HepG2 (cell line): ENCODE results near the gene DSTYK.

Source experiments
- HDAC1 ChIP-seq: sonication (generic); formaldehyde crosslinking; IDR thresholded peaks from 2 replicates; pipeline ENCODE4 v1.5.1; 2020; ENCODE audit warnings: mild to moderate bottlenecking, missing genetic modification reagents
- NCOR1 ChIP-seq: fragments of 200-600 bp; sonication (generic); IDR thresholded peaks from 2 replicates; pipeline ENCODE4 v1.7.0; 2017; ENCODE audit warnings: antibody characterized with exemption, low read length, borderline replicate concordance
- POLR2A ChIP-seq, 2 experiments: IDR thresholded peaks; 2 replicates each; pipeline ENCODE4 v1.6.1; 2011; ENCODE audit warnings: low read depth in 2 of 2, low read length in 2 of 2, mild to moderate bottlenecking in 1 of 2, moderate library complexity in 1 of 2; ENCODE audit not compliant: insufficient read depth in 1 of 2
- SCMH1 ChIP-seq: sonication (generic); formaldehyde crosslinking; IDR thresholded peaks from 2 replicates; pipeline ENCODE4 v1.9.0; 2021; ENCODE audit warnings: missing genetic modification reagents, mild to moderate bottlenecking, borderline replicate concordance
- SIN3A ChIP-seq: IDR thresholded peaks from 2 replicates; pipeline ENCODE4 v1.6.1; 2011; ENCODE audit warnings: low read depth, mild to moderate bottlenecking, control low read depth, low read length, borderline replicate concordance
- TARDBP ChIP-seq: sonication (generic); formaldehyde crosslinking; IDR thresholded peaks from 2 replicates; pipeline ENCODE4 v1.8.0; 2022; ENCODE audit warnings: mild to moderate bottlenecking, missing genetic modification reagents
- ZNF33A ChIP-seq: sonication (generic); formaldehyde crosslinking; IDR thresholded peaks from 2 replicates; pipeline ENCODE4 v1.5.1; 2020; ENCODE audit warnings: missing genetic modification reagents, mild to moderate bottlenecking, moderate library complexity, borderline replicate concordance
- ZNF629 ChIP-seq: sonication (generic); formaldehyde crosslinking; conservative IDR thresholded peaks from 2 replicates; pipeline ENCODE4 v1.5.0; 2020; ENCODE audit warnings: missing genetic modification reagents
- TF ChIP-seq, protein P1 (sequence below): sonication (generic); formaldehyde crosslinking; IDR thresholded peaks from 2 replicates; pipeline ENCODE4 v1.5.0; 2020; ENCODE audit warnings: mild to moderate bottlenecking, missing genetic modification reagents, moderate library complexity
- TF ChIP-seq, protein P2 (sequence below): sonication (generic); formaldehyde crosslinking; IDR thresholded peaks from 2 replicates; pipeline ENCODE4 v1.8.0; 2022; ENCODE audit warnings: missing genetic modification reagents, low read depth, mild to moderate bottlenecking, borderline replicate concordance
- TF ChIP-seq, protein P3 (sequence below): sonication (generic); formaldehyde crosslinking; IDR thresholded peaks from 2 replicates; pipeline ENCODE4 v1.4.0; 2020; ENCODE audit warnings: missing genetic modification reagents, mild to moderate bottlenecking, borderline replicate concordance
- TF ChIP-seq, protein P4 (sequence below): sonication (generic); formaldehyde crosslinking; conservative IDR thresholded peaks from 2 replicates; pipeline ENCODE4 v1.4.0; 2020; ENCODE audit warnings: missing genetic modification reagents

DNA sequence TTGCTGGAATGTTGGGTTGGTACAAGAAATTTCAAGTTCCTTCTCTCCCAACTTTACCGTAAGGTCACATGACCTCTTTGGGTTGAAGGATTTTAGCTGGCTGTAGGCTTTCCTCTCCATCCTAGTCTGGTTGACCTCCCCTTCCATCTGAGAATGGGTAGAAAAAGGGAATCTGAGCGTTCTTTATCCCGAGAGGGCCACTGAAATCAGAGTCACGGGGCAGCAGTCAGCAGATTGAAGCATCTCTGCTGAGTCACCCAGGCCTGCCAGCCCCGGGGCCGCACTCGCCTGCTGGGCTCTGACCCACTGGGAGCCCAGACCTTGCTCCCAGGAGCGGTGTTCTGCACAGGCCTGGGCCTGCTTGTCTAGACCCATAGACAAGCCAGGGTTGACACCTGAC lies 47.2 kb upstream of the DSTYK start:
- TF ChIP-seq, protein P1, sequence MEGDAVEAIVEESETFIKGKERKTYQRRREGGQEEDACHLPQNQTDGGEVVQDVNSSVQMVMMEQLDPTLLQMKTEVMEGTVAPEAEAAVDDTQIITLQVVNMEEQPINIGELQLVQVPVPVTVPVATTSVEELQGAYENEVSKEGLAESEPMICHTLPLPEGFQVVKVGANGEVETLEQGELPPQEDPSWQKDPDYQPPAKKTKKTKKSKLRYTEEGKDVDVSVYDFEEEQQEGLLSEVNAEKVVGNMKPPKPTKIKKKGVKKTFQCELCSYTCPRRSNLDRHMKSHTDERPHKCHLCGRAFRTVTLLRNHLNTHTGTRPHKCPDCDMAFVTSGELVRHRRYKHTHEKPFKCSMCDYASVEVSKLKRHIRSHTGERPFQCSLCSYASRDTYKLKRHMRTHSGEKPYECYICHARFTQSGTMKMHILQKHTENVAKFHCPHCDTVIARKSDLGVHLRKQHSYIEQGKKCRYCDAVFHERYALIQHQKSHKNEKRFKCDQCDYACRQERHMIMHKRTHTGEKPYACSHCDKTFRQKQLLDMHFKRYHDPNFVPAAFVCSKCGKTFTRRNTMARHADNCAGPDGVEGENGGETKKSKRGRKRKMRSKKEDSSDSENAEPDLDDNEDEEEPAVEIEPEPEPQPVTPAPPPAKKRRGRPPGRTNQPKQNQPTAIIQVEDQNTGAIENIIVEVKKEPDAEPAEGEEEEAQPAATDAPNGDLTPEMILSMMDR (CRISPR knock-in tag): no peak
- TF ChIP-seq, protein P2, sequence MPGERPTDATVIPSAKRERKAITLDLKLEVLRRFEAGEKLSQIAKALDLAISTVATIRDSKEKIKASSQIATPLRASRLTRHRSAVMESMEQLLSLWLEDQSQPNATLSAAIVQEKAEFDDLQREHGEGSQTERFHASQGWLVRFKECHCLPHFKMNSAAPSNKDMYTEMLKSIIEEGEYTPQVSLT (CRISPR knock-in tag): no peak
- TF ChIP-seq SIN3A (no peak), NCOR1 (no peak), HDAC1 (CRISPR knock-in tag) (no peak), SCMH1 (no peak), ZNF629 (CRISPR knock-in tag) (no peak), TARDBP (CRISPR knock-in tag) (no peak), ZNF33A (CRISPR knock-in tag) (no peak), POLR2A (IDR thresholded peaks at IDR 0.05; ENCODE audit: insufficient read depth in 1 of 2, low read depth in 2 of 2, low read length in 2 of 2) (no peak)
- TF ChIP-seq, protein P3, sequence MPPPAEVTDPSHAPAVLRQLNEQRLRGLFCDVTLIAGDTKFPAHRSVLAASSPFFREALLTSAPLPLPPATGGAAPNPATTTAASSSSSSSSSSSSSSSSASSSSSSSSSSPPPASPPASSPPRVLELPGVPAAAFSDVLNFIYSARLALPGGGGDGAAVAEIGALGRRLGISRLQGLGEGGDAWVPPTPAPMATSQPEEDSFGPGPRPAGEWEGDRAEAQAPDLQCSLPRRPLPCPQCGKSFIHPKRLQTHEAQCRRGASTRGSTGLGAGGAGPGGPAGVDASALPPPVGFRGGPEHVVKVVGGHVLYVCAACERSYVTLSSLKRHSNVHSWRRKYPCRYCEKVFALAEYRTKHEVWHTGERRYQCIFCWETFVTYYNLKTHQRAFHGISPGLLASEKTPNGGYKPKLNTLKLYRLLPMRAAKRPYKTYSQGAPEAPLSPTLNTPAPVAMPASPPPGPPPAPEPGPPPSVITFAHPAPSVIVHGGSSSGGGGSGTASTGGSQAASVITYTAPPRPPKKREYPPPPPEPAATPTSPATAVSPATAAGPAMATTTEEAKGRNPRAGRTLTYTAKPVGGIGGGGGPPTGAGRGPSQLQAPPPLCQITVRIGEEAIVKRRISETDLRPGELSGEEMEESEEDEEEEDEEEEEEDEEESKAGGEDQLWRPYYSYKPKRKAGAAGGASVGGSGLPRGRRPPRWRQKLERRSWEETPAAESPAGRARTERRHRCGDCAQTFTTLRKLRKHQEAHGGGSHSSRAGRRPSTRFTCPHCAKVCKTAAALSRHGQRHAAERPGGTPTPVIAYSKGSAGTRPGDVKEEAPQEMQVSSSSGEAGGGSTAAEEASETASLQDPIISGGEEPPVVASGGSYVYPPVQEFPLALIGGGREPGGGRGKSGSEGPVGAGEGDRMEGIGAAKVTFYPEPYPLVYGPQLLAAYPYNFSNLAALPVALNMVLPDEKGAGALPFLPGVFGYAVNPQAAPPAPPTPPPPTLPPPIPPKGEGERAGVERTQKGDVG (CRISPR knock-in tag): no peak
- TF ChIP-seq, protein P4, sequence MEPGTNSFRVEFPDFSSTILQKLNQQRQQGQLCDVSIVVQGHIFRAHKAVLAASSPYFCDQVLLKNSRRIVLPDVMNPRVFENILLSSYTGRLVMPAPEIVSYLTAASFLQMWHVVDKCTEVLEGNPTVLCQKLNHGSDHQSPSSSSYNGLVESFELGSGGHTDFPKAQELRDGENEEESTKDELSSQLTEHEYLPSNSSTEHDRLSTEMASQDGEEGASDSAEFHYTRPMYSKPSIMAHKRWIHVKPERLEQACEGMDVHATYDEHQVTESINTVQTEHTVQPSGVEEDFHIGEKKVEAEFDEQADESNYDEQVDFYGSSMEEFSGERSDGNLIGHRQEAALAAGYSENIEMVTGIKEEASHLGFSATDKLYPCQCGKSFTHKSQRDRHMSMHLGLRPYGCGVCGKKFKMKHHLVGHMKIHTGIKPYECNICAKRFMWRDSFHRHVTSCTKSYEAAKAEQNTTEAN (CRISPR knock-in tag): no peak
